GM21529 (cell line): Measurements from ENCODE around the gene SPATA20.

ENCODE experiments used
- ATAC-seq: cut with Tn5 transposase; IDR thresholded peaks from one replicate; pipeline ENCODE4 v1.9.1; 2021; ENCODE audit not compliant: unreplicated experiment

SPATA20 gene

GRCh38 chr17:50557630-50558029 is 10.7 kb downstream of the SPATA20 start:
- no peak for ATAC-seq

GRCh38 chr17:50558091-50558490 is 11.1 kb downstream of the SPATA20 start:
- ATAC-seq = no peak

GRCh38 chr17:50558581-50558940 is 11.6 kb downstream of the SPATA20 start:
- no peak for ATAC-seq

GRCh38 chr17:50558941-50559614 is 12.1 kb downstream of the SPATA20 start:
- ATAC-seq = no peak

GRCh38 chr17:50559674-50560184 is 12.8 kb downstream of the SPATA20 start:
- ATAC-seq = no peak

- peak; percentile 85 for ATAC-seq
Measured at GRCh38 chr17:50560185-50560824, 13.3 kb downstream of the SPATA20 start, which contains the start of gene CACNA1G. Gene CACNA1G (plus strand): TSS chr17:50560715. CDS start chr17:50561460, 745 bp downstream.

- peak; percentile 10 for ATAC-seq
Measured at GRCh38 chr17:50560931-50561745, 14.2 kb downstream of the SPATA20 start.

GRCh38 chr17:50561746-50562141 is 14.8 kb downstream of the SPATA20 start:
- no peak for ATAC-seq

GRCh38 chr17:50562242-50563091 is 15.5 kb downstream of the SPATA20 start:
- ATAC-seq = no peak

- ATAC-seq = no peak
Measured at GRCh38 chr17:50563092-50563511, 16.1 kb downstream of the SPATA20 start.

- ATAC-seq = no peak
Measured at GRCh38 chr17:50564916-50565315, 17.9 kb downstream of the SPATA20 start.

- ATAC-seq = no peak
Measured at GRCh38 chr17:50565402-50566350, 18.7 kb downstream of the SPATA20 start.

GRCh38 chr17:50566886-50567285 is 19.9 kb downstream of the SPATA20 start:
- ATAC-seq = no peak

GRCh38 chr17:50568659-50569058 is 21.7 kb downstream of the SPATA20 start:
- ATAC-seq = no peak

GRCh38 chr17:50569592-50569991 is 22.6 kb downstream of the SPATA20 start:
- ATAC-seq = no peak

GRCh38 chr17:50570032-50570431 is 23.1 kb downstream of the SPATA20 start:
- ATAC-seq = no peak

- no peak for ATAC-seq
Measured at GRCh38 chr17:50570528-50570927, 23.6 kb downstream of the SPATA20 start.

- no peak for ATAC-seq
Measured at GRCh38 chr17:50571681-50572080, 24.7 kb downstream of the SPATA20 start.

- ATAC-seq = no peak
Measured at GRCh38 chr17:50572541-50572940, 25.6 kb downstream of the SPATA20 start.
